Tibial nerve (tissue), 4 donors: ENCODE measurements around the gene EN1.

Experiments used
- CTCF ChIP-seq, 5 experiments: fragments of 200-600 bp in 3 of 5; fragments of 450-650 bp in 2 of 5; sonication (generic) in 3 of 5; IDR thresholded peaks; one replicate each; pipeline ENCODE4 v1.5.1; 2016 to 2019; ENCODE audit warnings: antibody characterized with exemption in 5 of 5, mild to moderate bottlenecking in 3 of 5, moderate library complexity in 2 of 5
- EP300 ChIP-seq, 2 donors: sonication (generic); formaldehyde crosslinking; IDR thresholded peaks; one replicate each; pipeline ENCODE4 v1.6.1; 2017; ENCODE audit warnings: antibody characterized with exemption in 2 of 2, mild to moderate bottlenecking in 1 of 2
- POLR2A ChIP-seq, 2 donors: fragments of 450-650 bp; IDR thresholded peaks; one replicate each; pipeline ENCODE4 v1.6.1; 2017; ENCODE audit warnings: antibody characterized with exemption in 2 of 2, mild to moderate bottlenecking in 2 of 2, moderate library complexity in 2 of 2

DNA sequence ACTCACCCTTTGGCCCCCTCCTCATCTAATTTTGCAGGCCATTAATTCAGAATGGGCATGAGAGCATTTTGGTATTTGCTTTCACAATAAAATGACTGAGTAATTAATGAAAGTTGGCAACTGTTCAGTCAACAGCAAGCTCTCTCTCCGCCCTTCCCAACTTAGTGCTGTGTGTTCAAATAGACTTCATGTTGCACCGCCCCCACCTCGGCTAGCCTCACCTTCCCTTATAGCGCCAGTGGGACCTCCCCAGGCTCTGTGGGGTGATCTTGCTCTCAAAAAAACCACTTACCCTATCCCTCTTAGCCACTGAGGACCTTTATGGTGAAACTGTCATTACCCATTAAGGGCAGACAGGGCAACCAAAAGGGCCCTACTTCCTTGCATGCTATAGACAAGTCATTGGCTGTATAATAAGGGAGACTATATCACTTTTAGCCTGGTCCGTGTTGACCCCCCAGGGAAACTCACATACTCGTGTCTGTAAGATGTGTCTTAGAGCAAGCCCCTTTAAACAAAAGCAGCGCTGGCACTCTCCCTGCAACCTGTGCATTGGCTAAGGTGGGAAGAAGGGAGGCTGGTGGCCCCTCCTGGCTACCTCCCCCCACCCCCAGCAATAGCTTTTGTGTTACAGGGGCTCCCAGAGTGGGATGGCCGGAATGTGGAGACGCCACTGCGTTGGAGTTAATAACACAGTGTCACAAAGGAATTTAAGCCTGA, 15.2 kb downstream of the EN1 start:
- TF ChIP-seq CTCF (IDR thresholded peaks at IDR 0.05) (no peak), POLR2A (IDR thresholded peaks at IDR 0.05) (no peak), EP300 (IDR thresholded peaks at IDR 0.05) (no peak)
